Testis (tissue), 3 donors: ENCODE results near the gene IKZF3. TPM values are rescaled to one million over a fixed set of nuclear protein-coding genes. Genes with fewer than 3 reads are reported as not detected.
"Not testable (repeated sequence)": the region's sequence is repeated elsewhere in the genome, so short reads cannot be mapped to it uniquely, and the experiment has no call there.

ENCODE experiments used
- DNase-seq: peaks from one replicate; pipeline ENCODE4 v3.0.0-alpha.2; 2019
- H3K27ac ChIP-seq, 2 donors: fragments of 200-600 bp; sonication (generic); one replicate each; pipeline ENCODE4 v1.5.1; 2019
- H3K27me3 ChIP-seq: fragments of 200-600 bp; sonication (generic); one replicate; pipeline ENCODE4 v1.5.1; 2019
- H3K36me3 ChIP-seq: fragments of 200-600 bp; sonication (generic); one replicate; pipeline ENCODE4 v1.5.1; 2017; ENCODE audit warnings: low read depth; ENCODE audit errors: missing control alignments
- H3K4me1 ChIP-seq: fragments of 200-600 bp; sonication (generic); one replicate; pipeline ENCODE4 v1.5.1; 2019
- H3K4me3 ChIP-seq, 2 donors: fragments of 200-600 bp; sonication (generic); one replicate each; pipeline ENCODE4 v1.5.1; 2017 to 2019
- H3K9me3 ChIP-seq: fragments of 200-600 bp; sonication (generic); one replicate; pipeline ENCODE4 v1.5.1; 2017
- CTCF ChIP-seq, 3 experiments: fragments of 450-650 bp in 2 of 3; fragments of 200-600 bp in 1 of 3; sonication (generic) in 1 of 3; IDR thresholded peaks; one replicate each; pipeline ENCODE4 v1.5.1; 2016 to 2019; ENCODE audit warnings: antibody characterized with exemption in 3 of 3, mild to moderate bottlenecking in 2 of 3, moderate library complexity in 1 of 3
- POLR2A ChIP-seq: fragments of 450-650 bp; IDR thresholded peaks from one replicate; pipeline ENCODE4 v1.6.1; 2017; ENCODE audit warnings: antibody characterized with exemption, mild to moderate bottlenecking, moderate library complexity
- WGBS, 2 donors: methylation state at CpG; one replicate each; pipeline ENCODE4 v1.1.5; 2018; 5-methylcytosine and 5-hydroxymethylcytosine counted together
- intact Hi-C: fragments of 100-400 bp; cut with DNase I; formaldehyde crosslinking; loops from one replicate; pipeline ENCODE4 v1.15.1; 2023; ENCODE audit warnings: low total_unique reads
- polyA plus RNA-seq: library from polyadenylated mRNA; stranded (reverse); fragments of 350-450 nt; fragmentation: Illumina TruSeq; extraction: RNeasy Lipid Tissue Mini Kit (QIAGEN cat#74804); gene quantifications from one replicate; pipeline ENCODE4 v1.2.3, GENCODE V29; 2014; ENCODE audit warnings: low read depth, low replicate concordance; ENCODE audit not compliant: insufficient read depth
- total RNA-seq, 2 donors: library from RNA; depleted of rRNA; stranded (reverse); fragments of >200 nt; gene quantifications; one replicate each; pipeline ENCODE4 v1.2.3, GENCODE V29; 2016

The IKZF3 gene
- total and polyA plus RNA-seq, 3 donors from 2014 or later, result 1.9 to 3.8 (median 3.4) TPM

GRCh38 chr17:39769974-39770587 is 94.0 kb downstream of the IKZF3 start:
- WGBS, 2 donors, result 80% methylated on average over 8 of the region's 8 CpGs

GRCh38 chr17:39767147-39767546 is 97.0 kb downstream of the IKZF3 start:
- Histone ChIP-seq H3K27ac (no peak overlapping the region), H3K4me1 (no peaks in the 10 kb centered on the region), H3K36me3 (no peaks in the 10 kb centered on the region), H3K9me3 (no peaks in the 10 kb centered on the region), H3K4me3 (no peak overlapping the region), H3K27me3 (no peaks in the 10 kb centered on the region)
- TF ChIP-seq POLR2A (no peak), CTCF (IDR thresholded peaks at IDR 0.05) (no peak)
- WGBS, 2 donors, result 72 to 75% methylated on average over 3 of the region's 3 CpGs
- intact Hi-C loops, result no loop called here
- no peak for DNase-seq

More at GRCh38 chr17:39769974-39770587, 94.0 kb downstream of the IKZF3 start:
- no peaks in the 10 kb centered on the region for H3K9me3 ChIP-seq
- H3K27ac ChIP-seq, result no peak overlapping the region
- no peaks in the 10 kb centered on the region for H3K4me1 ChIP-seq
- TF ChIP-seq POLR2A, result no peak
- TF ChIP-seq CTCF (IDR thresholded peaks at IDR 0.05), result no peak
- H3K4me3 ChIP-seq, result no peak overlapping the region
- H3K36me3 ChIP-seq, result no peaks in the 10 kb centered on the region
- no peaks in the 10 kb centered on the region for H3K27me3 ChIP-seq
- intact Hi-C loops, result no loop called here
- no peak for DNase-seq

GRCh38 chr17:39765766-39766165 is 98.3 kb downstream of the IKZF3 start:
- Histone ChIP-seq H3K4me1 (no peaks in the 10 kb centered on the region), H3K4me3 (no peak overlapping the region), H3K36me3 (no peaks in the 10 kb centered on the region), H3K9me3 (no peaks in the 10 kb centered on the region), H3K27ac (no peak overlapping the region), H3K27me3 (no peaks in the 10 kb centered on the region)
- intact Hi-C loops, result no loop called here
- no peak for DNase-seq
- no peak for TF ChIP-seq CTCF (IDR thresholded peaks at IDR 0.05)
- no peak for TF ChIP-seq POLR2A
- 96% methylated on average over 8 to 18 of the region's 18 CpGs for WGBS, 2 donors

GRCh38 chr17:39765175-39765574 is 98.9 kb downstream of the IKZF3 start:
- no peak for DNase-seq
- Histone ChIP-seq H3K36me3 (no peaks in the 10 kb centered on the region), H3K27me3 (no peaks in the 10 kb centered on the region), H3K4me3 (no peak overlapping the region), H3K9me3 (no peaks in the 10 kb centered on the region), H3K4me1 (no peaks in the 10 kb centered on the region), H3K27ac (no peak overlapping the region)
- WGBS, 2 donors, result 54 to 75% methylated on average over 3 of the region's 3 CpGs
- intact Hi-C loops, result no loop called here
- TF ChIP-seq CTCF (IDR thresholded peaks at IDR 0.05), result no peak
- no peak for TF ChIP-seq POLR2A

GRCh38 chr17:39764171-39764570 is 99.9 kb downstream of the IKZF3 start:
- 75 to 83% methylated on average over 3 of the region's 3 CpGs for WGBS, 2 donors
- H3K27ac ChIP-seq, H3K27me3 ChIP-seq, intact Hi-C loops, H3K9me3 ChIP-seq, H3K36me3 ChIP-seq, H3K4me1 ChIP-seq, DNase-seq, H3K4me3 ChIP-seq: not testable (repeated sequence)
